PC-9 (cell line): ENCODE measurements around the gene PEAK1. TPM values are rescaled to one million over a fixed set of nuclear protein-coding genes. Genes with fewer than 3 reads are reported as not detected.

ENCODE experiments used
- BruUV-seq: library from RNA; stranded (reverse); fragments of 400-500 nt; replicated peaks from 2 replicates; lab custom pipeline; 2021; lab: Mats Ljungman, UMichigan
- CTCF ChIA-PET: fragments of 300-600 bp; sonication (Branson Sonifier 250); formaldehyde crosslinking; loops from one replicate; lab custom pipeline; 2022; ENCODE audit warnings: antibody characterized with exemption; lab: Charles Lee
- POLR2A ChIA-PET: fragments of 300-600 bp; sonication (Branson Sonifier 250); formaldehyde crosslinking; loops from one replicate; lab custom pipeline; 2022; ENCODE audit warnings: antibody characterized with exemption; ENCODE audit not compliant: unreplicated experiment; lab: Charles Lee
- DNase-seq, 2 experiments: peaks; one replicate each; pipeline versions ENCODE4 v3.0.0 to v3.0.0-alpha.2; 2015 to 2022; ENCODE audit warnings: mixed read lengths in 1 of 2
- H2AFZ ChIP-seq: fragments of 200-600 bp; sonication (generic); 2 replicates; pipeline ENCODE4 v1.8.1; 2017; ENCODE audit warnings: antibody characterized with exemption
- H3F3A ChIP-seq: fragments of 200-600 bp; sonication (generic); 2 replicates; pipeline ENCODE4 v1.8.1; 2017; ENCODE audit warnings: antibody characterized with exemption, mild to moderate bottlenecking, low read depth; ENCODE audit not compliant: insufficient read depth
- H3K27ac ChIP-seq: fragments of 200-600 bp; sonication (generic); 2 replicates; pipeline ENCODE4 v1.6.1; 2016; ENCODE audit warnings: mixed run types
- H3K27me3 ChIP-seq: fragments of 200-600 bp; sonication (generic); 2 replicates; pipeline ENCODE4 v1.6.1; 2016; ENCODE audit warnings: low read depth, mixed run types; ENCODE audit not compliant: insufficient read depth
- H3K36me3 ChIP-seq: fragments of 200-600 bp; sonication (generic); 2 replicates; pipeline ENCODE4 v1.6.1; 2016; ENCODE audit warnings: low read depth, mixed run types
- H3K4me1 ChIP-seq: fragments of 200-600 bp; sonication (generic); replicated peaks from 2 replicates; pipeline ENCODE4 v1.6.1; 2016; ENCODE audit warnings: mixed run types; ENCODE audit not compliant: insufficient read depth
- H3K4me2 ChIP-seq: fragments of 200-600 bp; sonication (generic); 2 replicates; pipeline ENCODE4 v1.6.1; 2017; ENCODE audit warnings: mixed run types
- H3K4me3 ChIP-seq: fragments of 200-600 bp; sonication (generic); 2 replicates; pipeline ENCODE4 v1.6.1; 2016; ENCODE audit warnings: mixed run types
- H3K79me2 ChIP-seq: fragments of 200-600 bp; sonication (generic); 2 replicates; pipeline ENCODE4 v1.6.1; 2017; ENCODE audit warnings: low read depth, mixed run types
- H3K9me2 ChIP-seq: fragments of 200-600 bp; sonication (generic); 2 replicates; pipeline ENCODE4 v1.8.1; 2017; ENCODE audit warnings: mild to moderate bottlenecking; ENCODE audit not compliant: insufficient read depth
- H3K9me3 ChIP-seq: fragments of 200-600 bp; sonication (generic); 2 replicates; pipeline ENCODE4 v1.8.1; 2016; ENCODE audit warnings: low read depth; ENCODE audit not compliant: insufficient read depth
- H4K20me1 ChIP-seq: fragments of 200-600 bp; sonication (generic); 2 replicates; pipeline ENCODE4 v1.8.1; 2017; ENCODE audit not compliant: insufficient read depth
- EZH2 ChIP-seq: fragments of 200-600 bp; sonication (generic); IDR thresholded peaks from 2 replicates; pipeline ENCODE4 v1.8.0; 2017; ENCODE audit warnings: antibody characterized with exemption, low read depth
- intact Hi-C: fragments of 100-400 bp; cut with micrococcal nuclease; formaldehyde crosslinking; loops from one replicate; pipeline ENCODE4 v1.10.0; 2022; ENCODE audit not compliant: unreplicated experiment
- total RNA-seq: library from RNA; stranded (reverse); gene quantifications from 2 replicates; pipeline ENCODE4 v1.2.3, GENCODE V29; 2021
- TF ChIP-seq, protein P1 (sequence below): fragments of 200-600 bp; sonication (generic); conservative IDR thresholded peaks from 2 replicates; pipeline ENCODE4 v1.6.1; 2017; ENCODE audit warnings: mixed run types, antibody characterized with exemption, mild to moderate bottlenecking, moderate library complexity

The PEAK1 gene
- total RNA-seq, 1 experiment from 2014 or later: 20.7 TPM

DNA sequence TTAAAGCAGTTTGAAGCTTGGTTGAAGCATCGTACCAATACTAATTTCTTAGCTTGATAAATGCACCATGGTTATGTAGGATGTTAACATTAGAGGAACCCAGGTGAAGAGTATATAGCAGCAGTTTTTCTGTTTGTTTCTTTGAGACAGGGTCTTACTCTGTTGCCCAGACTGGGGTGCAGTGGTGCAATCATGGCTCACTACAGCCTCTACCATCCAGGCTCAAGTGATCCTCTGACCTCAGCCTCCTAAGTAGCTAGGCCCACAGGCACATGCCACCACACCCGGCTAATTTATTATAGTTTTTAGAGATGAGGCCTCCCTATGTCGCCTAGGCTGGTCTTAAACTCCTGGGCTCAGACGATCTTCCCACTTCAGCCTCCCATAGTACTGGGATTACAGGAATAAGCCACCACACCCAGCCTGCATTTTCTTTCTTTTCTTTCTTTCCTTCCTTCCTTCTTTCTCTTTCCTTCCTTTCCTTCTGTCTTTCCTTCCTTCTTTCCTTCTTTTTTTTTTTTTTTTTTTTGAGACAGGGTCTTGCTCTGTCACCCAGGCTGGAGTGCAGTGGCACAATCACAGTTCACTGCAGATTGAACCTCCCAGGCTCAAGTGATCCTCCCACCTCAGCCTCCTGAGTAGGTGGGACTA, 6.1 kb downstream of the PEAK1 start:
- TF ChIP-seq EZH2: no peak
- TF ChIP-seq, protein P1, sequence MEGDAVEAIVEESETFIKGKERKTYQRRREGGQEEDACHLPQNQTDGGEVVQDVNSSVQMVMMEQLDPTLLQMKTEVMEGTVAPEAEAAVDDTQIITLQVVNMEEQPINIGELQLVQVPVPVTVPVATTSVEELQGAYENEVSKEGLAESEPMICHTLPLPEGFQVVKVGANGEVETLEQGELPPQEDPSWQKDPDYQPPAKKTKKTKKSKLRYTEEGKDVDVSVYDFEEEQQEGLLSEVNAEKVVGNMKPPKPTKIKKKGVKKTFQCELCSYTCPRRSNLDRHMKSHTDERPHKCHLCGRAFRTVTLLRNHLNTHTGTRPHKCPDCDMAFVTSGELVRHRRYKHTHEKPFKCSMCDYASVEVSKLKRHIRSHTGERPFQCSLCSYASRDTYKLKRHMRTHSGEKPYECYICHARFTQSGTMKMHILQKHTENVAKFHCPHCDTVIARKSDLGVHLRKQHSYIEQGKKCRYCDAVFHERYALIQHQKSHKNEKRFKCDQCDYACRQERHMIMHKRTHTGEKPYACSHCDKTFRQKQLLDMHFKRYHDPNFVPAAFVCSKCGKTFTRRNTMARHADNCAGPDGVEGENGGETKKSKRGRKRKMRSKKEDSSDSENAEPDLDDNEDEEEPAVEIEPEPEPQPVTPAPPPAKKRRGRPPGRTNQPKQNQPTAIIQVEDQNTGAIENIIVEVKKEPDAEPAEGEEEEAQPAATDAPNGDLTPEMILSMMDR: no peak
- Histone ChIP-seq H3K36me3 (no peaks in the 10 kb centered on the region), H3K79me2 (peaks cover 27% of the 10 kb centered on the region), H3K9me3 (no peaks in the 10 kb centered on the region), H3K27ac (no peak overlapping the region), H3K4me1 (peaks cover 19% of the 10 kb centered on the region), H3K4me3 (no peak overlapping the region), H2AFZ (no peak overlapping the region), H3K4me2 (no peak overlapping the region), H4K20me1 (no peaks in the 10 kb centered on the region), H3K27me3 (no peaks in the 10 kb centered on the region), H3K9me2 (no peaks in the 10 kb centered on the region), H3F3A (no peaks in the 10 kb centered on the region)
- DNase-seq: no peak
- no TSS peak for BruUV-seq
- intact Hi-C loops: no loop called here
- POLR2A ChIA-PET: no interaction called here
- CTCF ChIA-PET: interaction anchor here (0.7 kb wide), 1 partner anchor 1009 kb away, joined by 6 read pairs; no protein-coding TSS in a partner anchor

DNA sequence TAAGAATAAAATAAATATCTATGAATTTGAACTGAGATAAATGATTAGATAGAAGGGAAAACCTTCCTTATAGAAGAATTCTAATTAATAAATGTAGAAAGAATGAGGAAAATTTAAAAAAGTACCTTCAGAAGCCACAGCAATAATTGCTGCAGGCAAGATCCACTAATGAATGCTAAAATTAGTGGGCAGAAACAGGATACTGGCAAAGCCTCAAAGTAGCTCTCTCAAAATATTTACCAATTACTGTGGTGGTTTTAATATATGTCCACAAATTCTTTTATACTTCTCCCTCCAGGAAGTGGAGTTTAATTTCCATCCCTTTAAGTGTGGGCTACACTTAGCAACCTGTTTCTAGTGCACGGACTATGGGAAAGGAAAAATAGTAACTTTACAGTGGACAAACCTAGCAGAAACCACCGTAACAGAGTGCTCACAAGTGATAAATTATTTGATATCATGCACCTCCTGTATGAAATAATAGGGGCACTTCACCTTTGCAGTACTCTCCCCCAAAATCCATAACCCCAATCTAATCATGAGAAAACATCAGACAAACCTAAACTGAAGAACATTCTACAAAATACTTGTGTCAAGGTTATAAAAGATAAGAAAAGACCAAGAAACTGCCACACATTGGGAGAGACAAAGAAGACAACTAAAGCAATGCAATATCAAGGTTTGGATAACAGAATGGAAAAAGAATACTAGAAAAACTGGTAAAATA, 6.8 kb downstream of the PEAK1 start:
- Histone ChIP-seq H3K4me3 (no peak overlapping the region), H3K27ac (no peak overlapping the region), H3K4me2 (no peak overlapping the region), H3F3A (no peaks in the 10 kb centered on the region), H4K20me1 (no peaks in the 10 kb centered on the region), H2AFZ (no peak overlapping the region), H3K9me2 (no peaks in the 10 kb centered on the region), H3K79me2 (peaks cover 20% of the 10 kb centered on the region), H3K9me3 (no peaks in the 10 kb centered on the region), H3K4me1 (peaks cover 13% of the 10 kb centered on the region), H3K36me3 (no peaks in the 10 kb centered on the region), H3K27me3 (no peaks in the 10 kb centered on the region)
- BruUV-seq: no TSS peak
- no peak for DNase-seq
- intact Hi-C loops: no loop called here
- ChIA-PET POLR2A (no interaction called here), CTCF (no interaction called here)
- no peak for TF ChIP-seq EZH2
- TF ChIP-seq, protein P1: no peak

DNA sequence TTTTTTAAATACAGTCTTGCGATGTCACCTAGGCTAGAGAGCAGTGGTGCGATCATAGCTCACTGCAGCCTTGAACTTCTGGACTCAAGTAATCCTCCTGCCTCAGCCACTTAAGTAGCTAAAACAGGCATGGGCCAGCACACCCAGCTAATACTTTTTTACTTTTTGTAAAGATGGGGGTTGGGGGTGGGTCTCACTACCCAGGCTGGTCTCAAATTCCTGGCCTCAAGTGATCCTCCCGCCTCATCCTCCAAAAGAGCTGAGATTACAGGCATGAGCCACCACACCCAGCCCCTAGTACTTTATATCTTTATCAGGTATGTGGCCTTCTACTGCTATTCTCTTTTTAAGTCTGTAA, 8.3 kb downstream of the PEAK1 start:
- no TSS peak for BruUV-seq
- H3K4me3 ChIP-seq: no peak overlapping the region
- no peak for TF ChIP-seq EZH2
- TF ChIP-seq, protein P1: no peak
- no peaks in the 10 kb centered on the region for H4K20me1 ChIP-seq
- H3K36me3 ChIP-seq: no peaks in the 10 kb centered on the region
- intact Hi-C loops: no loop called here
- ChIA-PET POLR2A (no interaction called here), CTCF (no interaction called here)
- H2AFZ ChIP-seq: no peak overlapping the region
- H3K4me2 ChIP-seq: no peak overlapping the region
- no peaks in the 10 kb centered on the region for H3K27me3 ChIP-seq
- no peaks in the 10 kb centered on the region for H3K9me2 ChIP-seq
- no peaks in the 10 kb centered on the region for H3K4me1 ChIP-seq
- H3F3A ChIP-seq: no peaks in the 10 kb centered on the region
- H3K27ac ChIP-seq: no peak overlapping the region
- DNase-seq: no peak
- 0 out of 2 replicates have a peak, but pooled peaks cover 12% of the 10 kb centered on the region for H3K79me2 ChIP-seq
- no peaks in the 10 kb centered on the region for H3K9me3 ChIP-seq
